LNCAP (cell line): Measurements from ENCODE around the gene EDNRA.

Source experiments
- CTCF ChIP-seq: fragments of 450-650 bp; IDR thresholded peaks from 2 replicates; pipeline ENCODE4 v1.5.1; 2017; ENCODE audit warnings: mild to moderate bottlenecking

The EDNRA gene

GRCh38 chr4:147498031-147498660 is 17.2 kb downstream of the EDNRA start:
- no peak for TF ChIP-seq CTCF

GRCh38 chr4:147508346-147508745 is 27.4 kb downstream of the EDNRA start:
- TF ChIP-seq CTCF = no peak

GRCh38 chr4:147509386-147509785 is 28.5 kb downstream of the EDNRA start:
- TF ChIP-seq CTCF = no peak

DNA sequence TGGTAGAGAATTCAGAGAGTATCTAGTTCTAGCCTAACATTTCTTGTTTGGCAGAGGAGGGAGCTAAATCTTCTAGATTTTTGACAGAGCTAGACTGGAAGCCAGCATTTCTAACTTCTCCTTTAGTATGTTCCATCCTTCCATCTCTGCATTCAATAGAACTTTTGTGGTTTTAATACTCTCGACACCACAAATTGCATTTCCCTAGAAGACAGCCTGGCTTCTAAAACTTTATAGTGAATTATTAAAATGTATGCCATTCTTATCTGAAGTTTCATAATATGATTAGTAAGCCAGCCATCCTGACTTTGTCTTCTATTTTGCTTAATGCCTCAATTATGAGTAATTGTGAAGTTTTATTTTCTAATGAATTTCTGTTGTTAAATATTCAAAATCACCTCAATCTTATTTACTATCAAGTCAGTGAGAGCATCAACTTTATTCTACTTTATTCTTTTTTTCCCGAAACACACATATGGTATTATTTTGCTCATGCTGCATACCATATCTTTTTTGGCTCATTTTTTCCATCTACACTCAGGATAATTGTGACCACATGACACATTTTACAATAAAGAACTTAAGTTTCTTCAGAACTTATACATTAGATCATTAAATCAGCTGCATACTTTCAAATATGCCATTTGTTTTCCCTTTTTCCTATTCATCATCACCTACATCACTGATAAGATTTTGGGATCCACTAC is 30.2 kb downstream of the EDNRA start:
- TF ChIP-seq CTCF = no peak

DNA sequence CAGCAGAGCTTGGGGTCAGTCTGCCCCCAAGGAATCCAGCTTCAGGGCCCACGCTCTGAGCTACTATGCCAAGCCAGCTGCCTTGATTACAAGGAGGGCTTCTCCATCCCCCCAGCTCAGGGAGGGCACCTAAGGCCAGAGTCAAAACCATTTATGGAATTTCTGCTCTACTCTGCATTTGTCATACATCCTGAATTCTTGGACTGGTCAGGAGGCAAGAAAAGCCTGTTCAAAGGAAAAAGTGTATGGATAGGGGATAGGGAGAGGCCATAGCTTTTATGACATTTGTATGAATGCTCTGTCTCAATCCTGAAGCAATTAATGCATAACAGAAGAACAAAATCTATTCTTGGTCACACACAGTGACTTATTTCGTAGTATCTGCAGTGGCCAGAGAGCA is 32.2 kb downstream of the EDNRA start:
- TF ChIP-seq CTCF = no peak

DNA sequence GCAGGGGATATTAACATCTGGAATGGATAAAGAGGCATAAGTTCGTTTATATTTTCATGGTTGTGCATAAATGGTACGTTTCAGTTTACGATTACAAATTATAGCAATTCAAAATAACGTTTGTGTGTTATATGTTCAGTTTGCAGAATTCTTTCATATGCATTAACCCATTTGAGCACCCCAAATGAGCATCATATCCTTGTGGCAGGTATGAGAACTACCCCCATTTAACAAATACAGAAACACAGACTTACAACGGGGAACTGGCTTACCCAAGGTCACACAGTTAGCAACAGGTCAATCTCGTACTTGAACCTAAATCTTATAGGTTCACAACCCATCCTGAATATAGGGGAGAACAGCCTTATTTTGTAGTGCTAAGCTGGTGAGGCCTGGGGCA is 33.1 kb downstream of the EDNRA start:
- TF ChIP-seq CTCF = no peak

- TF ChIP-seq CTCF = no peak
These were observed 34.5 kb downstream of the EDNRA start for GRCh38 chr4:147515220-147515936.
